ENCODE measurements around the gene DMWD.

DNA sequence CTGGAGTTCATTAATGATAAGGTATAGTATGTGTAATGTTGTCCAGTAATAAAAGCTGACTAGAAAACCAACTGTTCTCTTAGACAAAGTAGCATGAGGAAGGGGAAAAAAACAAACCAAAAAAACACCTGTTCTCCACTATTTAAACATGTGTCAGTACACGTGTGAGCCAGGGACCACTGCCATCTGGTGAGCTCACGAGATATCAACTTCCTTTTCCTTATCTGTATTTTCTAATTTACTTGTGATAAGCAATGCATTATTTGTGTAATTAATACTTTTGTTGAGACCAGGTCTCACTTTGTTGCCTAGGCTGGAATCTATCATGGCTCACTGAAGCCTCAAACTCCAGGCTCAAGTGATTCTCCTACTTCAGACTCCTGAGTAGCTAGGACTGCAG lies 19.3 kb downstream of the DMWD start:
- TF ChIP-seq, protein P1, sequence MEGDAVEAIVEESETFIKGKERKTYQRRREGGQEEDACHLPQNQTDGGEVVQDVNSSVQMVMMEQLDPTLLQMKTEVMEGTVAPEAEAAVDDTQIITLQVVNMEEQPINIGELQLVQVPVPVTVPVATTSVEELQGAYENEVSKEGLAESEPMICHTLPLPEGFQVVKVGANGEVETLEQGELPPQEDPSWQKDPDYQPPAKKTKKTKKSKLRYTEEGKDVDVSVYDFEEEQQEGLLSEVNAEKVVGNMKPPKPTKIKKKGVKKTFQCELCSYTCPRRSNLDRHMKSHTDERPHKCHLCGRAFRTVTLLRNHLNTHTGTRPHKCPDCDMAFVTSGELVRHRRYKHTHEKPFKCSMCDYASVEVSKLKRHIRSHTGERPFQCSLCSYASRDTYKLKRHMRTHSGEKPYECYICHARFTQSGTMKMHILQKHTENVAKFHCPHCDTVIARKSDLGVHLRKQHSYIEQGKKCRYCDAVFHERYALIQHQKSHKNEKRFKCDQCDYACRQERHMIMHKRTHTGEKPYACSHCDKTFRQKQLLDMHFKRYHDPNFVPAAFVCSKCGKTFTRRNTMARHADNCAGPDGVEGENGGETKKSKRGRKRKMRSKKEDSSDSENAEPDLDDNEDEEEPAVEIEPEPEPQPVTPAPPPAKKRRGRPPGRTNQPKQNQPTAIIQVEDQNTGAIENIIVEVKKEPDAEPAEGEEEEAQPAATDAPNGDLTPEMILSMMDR (optimal IDR thresholded peaks at IDR 0.05 in 1 of 3, IDR thresholded peaks at IDR 0.05 in 1 of 3, conservative IDR thresholded peaks at IDR 0.05 in 1 of 3; ENCODE audit: extremely low read depth in 1 of 3, insufficient read depth in 2 of 3, low read length in 3 of 3): no peak
- no peak for TF ChIP-seq EZH2 (IDR thresholded peaks at IDR 0.05; ENCODE audit: low read length)
